GM12872 (cell line): ENCODE results near the gene TNFRSF21.

Experiments used
- CTCF ChIP-seq: IDR thresholded peaks from 3 replicates; pipeline ENCODE4 v1.5.1; 2011; ENCODE audit warnings: low read depth, mild to moderate bottlenecking, low read length, moderate library complexity; ENCODE audit not compliant: insufficient read depth

Gene TNFRSF21

GRCh38 chr6:47292944-47293343 is 16.8 kb downstream of the TNFRSF21 start:
- TF ChIP-seq CTCF = no peak

- no peak for TF ChIP-seq CTCF
Observed at GRCh38 chr6:47292027-47292426, 17.7 kb downstream of the TNFRSF21 start.

DNA sequence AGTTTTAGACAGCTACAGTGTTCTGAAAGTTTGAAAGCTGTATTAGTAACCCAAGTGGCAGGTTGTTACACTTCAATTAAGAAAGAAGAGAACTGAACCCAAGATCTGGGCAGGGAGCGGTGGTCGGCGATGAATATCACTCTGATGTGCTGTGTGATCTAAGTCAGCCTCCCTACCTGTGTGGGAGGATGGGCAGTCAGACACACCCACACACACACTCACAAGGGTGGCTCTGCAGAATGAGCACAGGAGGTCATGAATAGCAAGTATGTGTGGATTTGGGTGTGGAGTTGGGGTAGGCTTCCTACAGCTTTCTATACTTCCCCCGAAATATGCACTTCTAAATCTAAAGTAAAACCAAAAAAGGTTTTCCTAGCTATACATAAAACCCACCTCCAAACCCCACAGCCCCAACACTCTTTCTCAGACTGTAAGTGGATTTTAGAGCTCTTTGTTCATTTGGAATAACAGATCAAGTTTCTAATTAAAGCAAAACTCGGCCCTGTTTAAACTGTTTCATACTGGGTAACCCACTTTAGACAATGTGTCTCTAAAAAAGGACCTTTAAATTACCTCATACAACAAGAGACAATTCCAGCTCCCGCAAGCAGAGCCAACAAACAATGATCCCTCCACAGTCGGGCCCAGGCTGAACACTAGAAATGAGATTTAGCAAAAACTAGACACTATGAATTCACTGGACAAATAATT is 19.4 kb downstream of the TNFRSF21 start:
- no peak for TF ChIP-seq CTCF

- TF ChIP-seq CTCF = no peak
Observed at GRCh38 chr6:47288267-47289090, 21.2 kb downstream of the TNFRSF21 start.

DNA sequence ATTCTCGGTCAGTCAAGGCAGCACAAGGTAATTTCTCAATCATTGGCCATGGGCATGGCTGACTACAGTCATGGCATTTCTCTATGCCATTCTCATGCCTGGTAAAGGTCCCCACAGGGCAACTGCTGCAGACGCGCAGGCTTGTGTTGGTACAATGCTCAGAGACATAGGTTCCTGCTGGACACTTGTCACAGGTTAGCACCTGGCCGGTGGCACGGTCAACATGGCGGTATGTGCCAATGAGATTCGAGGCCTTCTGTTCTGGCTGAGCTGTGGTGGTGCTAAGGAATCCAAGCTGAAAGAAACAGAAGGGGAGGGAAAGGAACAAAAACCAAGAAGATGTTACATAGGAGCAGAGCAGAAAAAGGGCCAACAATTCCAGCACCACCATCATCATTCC is 23.4 kb downstream of the TNFRSF21 start:
- TF ChIP-seq CTCF = no peak

DNA sequence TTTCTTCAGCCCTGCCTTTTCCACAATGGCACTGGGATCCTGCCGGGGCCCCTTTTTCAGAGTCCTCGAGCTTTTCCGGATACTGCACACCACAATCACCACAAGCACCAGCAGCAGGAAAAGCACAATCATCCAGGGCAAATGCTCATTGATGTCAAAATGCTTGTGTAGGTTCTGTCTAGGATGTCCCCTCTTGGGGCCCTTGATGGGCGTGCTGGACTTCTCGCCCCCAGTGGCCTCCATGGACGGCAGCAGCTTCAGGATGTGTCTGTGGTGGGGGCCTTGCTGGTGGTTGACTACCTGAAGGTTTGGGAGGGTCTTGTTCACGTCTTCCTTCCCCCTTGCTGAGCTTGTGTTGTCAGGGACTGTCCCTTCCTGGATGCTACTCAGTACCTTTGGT is 25.7 kb downstream of the TNFRSF21 start:
- no peak for TF ChIP-seq CTCF

DNA sequence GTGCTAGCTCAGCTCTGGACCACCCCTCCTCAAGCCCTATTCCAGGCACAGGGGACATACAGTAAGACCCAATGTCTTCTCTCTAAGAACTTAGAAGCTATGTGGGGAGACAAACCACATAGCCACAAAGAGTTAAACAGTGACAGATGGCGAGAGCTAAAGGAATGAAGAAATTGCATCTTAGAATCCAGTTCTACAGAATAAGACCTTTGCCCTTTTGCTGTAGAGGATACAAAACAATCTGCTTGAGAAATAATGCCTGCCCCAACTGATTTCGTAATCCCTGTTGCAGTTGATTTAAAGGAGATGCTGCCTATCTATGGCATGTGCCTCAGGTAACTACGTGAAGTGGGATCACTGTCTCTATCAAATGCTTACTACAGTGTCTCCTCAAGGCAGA is 31.2 kb downstream of the TNFRSF21 start:
- TF ChIP-seq CTCF = no peak
